Liver (tissue), 2 donors: ENCODE results near the gene ADAMTS7.
"Not testable (repeated sequence)": the region's sequence is repeated elsewhere in the genome, so short reads cannot be mapped to it uniquely, and the experiment has no call there.

Source experiments
- FOXA2 ChIP-seq: IDR thresholded peaks from 2 replicates; pipeline ENCODE4 v1.6.1; 2016; ENCODE audit warnings: antibody characterized with exemption
- REST ChIP-seq: IDR thresholded peaks from 2 replicates; pipeline ENCODE4 v1.6.1; 2016; ENCODE audit warnings: antibody characterized with exemption, mild to moderate bottlenecking
- TF ChIP-seq, protein P1 (sequence below): fragments of 150-350 bp; IDR thresholded peaks from 2 replicates; pipeline ENCODE4 v1.5.1; 2017; ENCODE audit warnings: improper control_type of control experiment, low read depth, low read length; ENCODE audit not compliant: missing input control
- donor health status: healthy.

DNA sequence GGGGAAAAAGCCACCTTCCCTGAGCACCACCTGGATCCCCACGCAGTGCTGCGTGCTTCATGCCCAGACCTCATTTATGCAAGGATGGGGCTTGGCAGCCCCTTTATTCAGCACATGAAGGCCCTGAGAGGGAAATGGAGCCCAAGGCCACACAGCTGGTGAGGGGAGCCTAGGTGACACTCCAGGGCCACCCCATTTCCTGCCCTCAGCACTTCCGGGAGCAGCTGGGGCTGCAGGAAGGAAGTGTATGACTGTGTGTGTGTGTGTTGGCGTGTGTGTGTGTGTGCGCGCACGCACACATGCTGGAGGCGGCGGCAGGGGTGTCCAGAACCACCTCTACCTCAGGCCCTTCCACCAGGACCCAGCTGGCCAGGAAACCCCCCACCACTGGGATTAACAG lies 49.8 kb downstream of the ADAMTS7 start:
- TF ChIP-seq FOXA2, REST: not testable (repeated sequence)
- TF ChIP-seq, protein P1, sequence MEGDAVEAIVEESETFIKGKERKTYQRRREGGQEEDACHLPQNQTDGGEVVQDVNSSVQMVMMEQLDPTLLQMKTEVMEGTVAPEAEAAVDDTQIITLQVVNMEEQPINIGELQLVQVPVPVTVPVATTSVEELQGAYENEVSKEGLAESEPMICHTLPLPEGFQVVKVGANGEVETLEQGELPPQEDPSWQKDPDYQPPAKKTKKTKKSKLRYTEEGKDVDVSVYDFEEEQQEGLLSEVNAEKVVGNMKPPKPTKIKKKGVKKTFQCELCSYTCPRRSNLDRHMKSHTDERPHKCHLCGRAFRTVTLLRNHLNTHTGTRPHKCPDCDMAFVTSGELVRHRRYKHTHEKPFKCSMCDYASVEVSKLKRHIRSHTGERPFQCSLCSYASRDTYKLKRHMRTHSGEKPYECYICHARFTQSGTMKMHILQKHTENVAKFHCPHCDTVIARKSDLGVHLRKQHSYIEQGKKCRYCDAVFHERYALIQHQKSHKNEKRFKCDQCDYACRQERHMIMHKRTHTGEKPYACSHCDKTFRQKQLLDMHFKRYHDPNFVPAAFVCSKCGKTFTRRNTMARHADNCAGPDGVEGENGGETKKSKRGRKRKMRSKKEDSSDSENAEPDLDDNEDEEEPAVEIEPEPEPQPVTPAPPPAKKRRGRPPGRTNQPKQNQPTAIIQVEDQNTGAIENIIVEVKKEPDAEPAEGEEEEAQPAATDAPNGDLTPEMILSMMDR = not testable (repeated sequence)
